ENCODE measurements around the gene ZDHHC11B.
"Not testable (repeated sequence)": the region's sequence is repeated elsewhere in the genome, so short reads cannot be mapped to it uniquely, and the experiment has no call there.

ZDHHC11B gene

GRCh38 chr5:683551-684481, 100.7 kb downstream of the ZDHHC11B start:
- DNase-seq, result no peak

- not testable (repeated sequence) for DNase-seq
These were observed 101.7 kb downstream of the ZDHHC11B start for GRCh38 chr5:682651-683358.

DNA sequence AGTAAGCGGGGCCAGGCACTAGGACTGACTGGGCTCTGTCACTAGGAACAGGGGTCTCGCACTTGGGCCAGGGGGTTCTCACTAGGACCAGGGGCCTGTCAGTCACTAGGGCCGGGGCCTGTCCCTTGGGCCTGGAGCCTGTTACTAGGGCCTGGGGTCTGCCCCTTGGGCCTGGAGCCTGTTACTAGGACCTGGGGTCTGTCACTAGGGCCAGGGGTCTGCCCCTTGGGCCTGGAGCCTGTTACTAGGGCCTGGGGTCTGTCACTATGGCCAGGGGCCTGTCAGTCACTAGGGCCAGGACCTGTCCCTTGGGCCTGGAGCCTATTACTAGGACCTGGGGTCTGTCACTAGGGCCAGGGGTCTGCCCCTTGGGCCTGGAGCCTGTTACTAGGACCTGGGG, 102.3 kb downstream of the ZDHHC11B start:
- DNase-seq, result not testable (repeated sequence)

GRCh38 chr5:681317-682191, 103.0 kb downstream of the ZDHHC11B start:
- not testable (repeated sequence) for DNase-seq

DNA sequence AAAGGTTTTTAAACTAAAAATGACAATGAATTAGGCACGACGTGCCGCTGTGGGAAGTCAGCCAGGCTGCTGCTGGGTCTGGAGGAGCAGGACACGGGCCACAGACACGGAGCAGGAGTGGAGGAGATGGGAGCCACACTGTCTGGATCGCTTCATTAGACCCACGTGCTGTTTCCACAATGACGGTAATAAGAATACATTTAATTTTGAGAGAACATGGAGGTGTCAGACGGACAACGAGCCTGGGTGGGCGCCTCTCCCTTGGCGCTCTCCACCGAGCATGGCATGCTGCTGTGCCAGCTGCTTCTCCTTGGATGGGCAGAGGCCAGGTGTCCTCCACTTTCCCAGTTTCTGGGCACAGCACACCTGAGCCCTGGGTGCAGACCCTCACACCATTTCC, 103.7 kb downstream of the ZDHHC11B start:
- DNase-seq, result not testable (repeated sequence)

DNA sequence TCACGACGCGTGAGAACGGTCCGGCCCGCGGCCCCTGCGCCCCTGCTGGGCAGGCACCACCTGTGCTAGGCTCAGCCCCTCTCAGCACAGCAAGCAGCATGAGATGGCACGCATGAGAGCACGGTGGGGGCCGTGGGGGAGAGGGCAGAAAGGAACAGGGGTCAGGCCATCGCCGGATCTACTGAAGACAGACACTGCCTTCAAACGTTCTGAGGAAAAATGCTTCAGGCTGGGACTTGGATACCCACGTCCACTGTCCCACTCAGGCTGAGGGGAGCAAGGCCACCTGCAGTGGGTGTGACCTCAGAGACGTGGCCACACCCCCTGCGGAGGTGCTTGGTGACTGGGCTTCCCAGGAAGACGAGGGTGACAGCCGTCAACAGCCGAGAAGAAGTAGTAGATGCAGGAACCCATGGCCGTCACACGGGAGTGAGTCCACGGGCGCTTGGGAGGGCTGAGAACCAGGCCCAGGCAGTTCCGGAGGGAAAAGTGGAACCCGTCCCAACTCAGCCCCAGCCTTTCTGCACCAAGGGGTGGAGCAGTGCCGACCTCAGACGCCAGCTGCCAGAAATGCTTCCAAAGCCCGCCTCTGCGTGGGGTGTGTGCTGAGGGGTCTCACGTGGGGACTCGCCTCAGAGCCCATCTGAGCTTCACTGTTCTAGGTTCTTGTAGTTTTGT, 104.3 kb downstream of the ZDHHC11B start:
- not testable (repeated sequence) for DNase-seq

- not testable (repeated sequence) for DNase-seq
These were observed 105.2 kb downstream of the ZDHHC11B start for GRCh38 chr5:679166-679895.

DNA sequence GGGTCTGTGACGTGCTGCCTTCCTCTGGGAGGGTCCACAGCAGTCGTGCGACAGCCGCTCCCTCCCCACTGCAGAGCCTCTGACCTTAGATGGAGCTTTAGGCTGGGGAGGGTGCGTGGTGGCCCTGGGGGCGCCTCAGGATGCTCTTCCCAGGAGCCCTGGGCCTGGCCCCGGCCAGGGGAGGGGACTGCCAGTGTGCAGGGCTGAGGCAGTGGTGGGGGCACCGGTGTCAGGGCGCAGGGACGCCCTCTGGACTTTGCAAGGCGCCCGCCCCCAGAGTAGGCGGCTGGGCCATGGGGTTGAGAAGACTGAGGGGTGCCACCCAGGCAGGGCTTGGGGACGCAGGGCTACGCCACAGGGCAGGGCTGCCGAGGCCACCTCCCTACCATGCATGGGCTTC, 106.0 kb downstream of the ZDHHC11B start:
- not testable (repeated sequence) for DNase-seq

DNA sequence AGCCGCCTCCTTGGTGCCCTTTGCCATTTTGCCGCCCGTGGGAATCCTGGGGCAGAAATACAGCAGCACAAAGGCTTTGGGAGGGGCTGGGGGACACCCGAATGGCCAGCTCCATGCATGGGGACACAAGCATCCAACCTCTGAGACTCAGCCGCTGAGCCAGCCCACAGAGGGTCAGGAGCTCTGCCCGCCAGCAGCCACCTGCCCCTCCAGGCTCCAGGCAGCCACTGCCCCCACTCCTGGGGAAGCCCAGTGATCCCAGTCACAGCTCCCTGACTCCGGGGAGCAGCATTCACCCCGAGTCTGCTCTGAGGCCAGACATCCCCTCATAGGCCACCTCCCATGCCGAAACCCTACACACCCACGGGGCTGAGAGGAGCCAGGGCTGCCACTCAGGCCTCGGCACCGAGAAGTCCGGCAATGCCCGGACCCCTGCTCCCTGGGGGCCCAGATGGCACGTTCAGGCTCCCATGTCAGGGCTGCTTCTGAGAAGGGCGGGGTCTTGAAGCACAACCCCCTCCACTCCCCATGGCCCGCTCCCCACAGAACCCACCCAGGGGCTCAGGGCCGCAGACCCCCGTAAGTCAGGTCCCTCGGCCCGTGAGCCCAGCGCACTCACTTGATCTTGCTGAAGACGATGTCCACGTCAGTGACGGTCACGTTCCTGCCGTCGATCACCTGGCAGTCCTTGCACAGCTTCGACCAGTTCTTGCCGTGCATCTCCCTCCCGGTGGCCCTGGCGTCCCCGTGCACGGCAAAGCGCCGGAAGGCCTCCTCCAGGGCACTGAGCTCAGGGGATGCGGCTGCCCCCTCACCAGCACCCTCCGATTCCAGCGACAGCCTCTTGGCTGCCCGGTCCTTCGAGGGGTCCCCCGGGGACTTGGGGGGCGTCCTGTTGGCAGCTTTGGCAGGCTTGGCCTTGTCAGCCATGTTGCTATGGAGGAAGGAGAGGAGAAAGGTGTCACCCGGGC, 107.1 kb downstream of the ZDHHC11B start:
- no peak for DNase-seq

GRCh38 chr5:676699-677076, 107.8 kb downstream of the ZDHHC11B start:
- DNase-seq, result no peak

GRCh38 chr5:675871-676698, 108.4 kb downstream of the ZDHHC11B start:
- DNase-seq, result no peak

DNA sequence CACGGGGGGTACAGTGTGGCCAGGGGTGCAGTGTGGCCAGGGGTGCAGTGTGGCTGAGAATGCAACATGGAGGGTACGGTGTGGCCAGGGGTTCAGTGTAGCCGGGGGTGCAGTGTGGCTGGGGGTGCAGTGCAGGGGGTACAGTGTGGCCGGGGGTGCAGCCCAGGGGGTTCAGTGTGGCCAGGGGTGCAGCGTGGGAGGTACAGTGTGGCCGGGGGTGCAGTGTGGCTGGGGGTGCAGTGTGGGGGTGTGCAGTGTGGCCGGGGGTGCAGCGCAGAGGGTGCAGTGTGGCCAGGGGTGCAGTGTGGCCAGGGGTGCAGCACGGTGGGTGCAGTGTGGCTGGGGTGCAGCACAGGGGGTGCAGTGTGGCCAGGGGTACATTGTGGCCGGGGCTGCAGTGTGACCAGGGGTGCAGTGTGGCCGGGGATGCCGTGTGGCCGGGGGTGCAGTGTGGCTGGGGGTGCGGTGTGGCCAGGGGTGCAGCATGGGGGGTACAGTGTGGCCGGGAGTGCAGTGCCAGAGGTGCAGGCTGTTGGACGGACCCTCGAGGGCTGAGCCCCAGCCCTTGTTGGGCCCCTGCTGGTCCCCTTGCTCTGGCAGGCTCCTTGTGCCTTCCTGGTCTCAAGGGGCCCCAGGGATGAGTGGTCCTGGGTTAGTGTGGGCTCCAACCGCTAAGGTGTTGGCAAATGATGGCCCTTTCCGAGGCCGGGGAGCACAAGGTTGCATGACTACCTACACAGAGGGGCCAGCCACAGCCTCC, 109.2 kb downstream of the ZDHHC11B start:
- DNase-seq, result no peak

DNA sequence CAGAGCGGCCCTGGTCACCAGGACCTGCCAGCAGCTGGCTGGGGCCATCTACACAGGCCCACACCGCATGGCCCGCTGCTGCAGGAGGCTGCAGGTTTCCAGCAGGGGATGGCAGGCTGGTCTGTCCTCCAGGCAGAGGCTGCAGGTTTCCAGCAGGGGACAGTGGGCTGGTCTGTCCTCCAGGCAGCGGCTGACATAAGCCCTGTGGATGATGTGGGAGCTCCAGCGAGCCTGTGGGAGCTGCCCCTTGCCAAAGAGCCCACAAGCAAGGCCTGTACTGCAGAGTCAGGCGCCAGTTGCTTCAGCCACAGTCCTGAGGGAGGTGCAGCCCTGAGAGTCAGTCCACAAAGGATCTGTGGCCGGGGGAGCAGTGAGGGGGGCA, 109.9 kb downstream of the ZDHHC11B start:
- peak; percentile 26 for DNase-seq

- DNase-seq, result no peak
These were observed 110.5 kb downstream of the ZDHHC11B start for GRCh38 chr5:673831-674629.

GRCh38 chr5:673161-673830, 111.2 kb downstream of the ZDHHC11B start:
- DNase-seq, result no peak

- peak; percentile 60 for DNase-seq
These were observed 112.0 kb downstream of the ZDHHC11B start for GRCh38 chr5:672329-673160.
